Neural cell (in vitro differentiated cells): ENCODE data around the gene MYOM1. TPM values are rescaled to one million over a fixed set of nuclear protein-coding genes. Genes with fewer than 3 reads are reported as not detected.

ENCODE experiments used
- H2AFZ ChIP-seq: fragments of 200-600, 300-800 bp; sonication (generic), shearing (Covaris generic); 2 replicates; pipeline ENCODE4 v1.6.0; 2014; ENCODE audit warnings: low read depth, mild to moderate bottlenecking, antibody characterized with exemption, low read length, moderate library complexity
- H3F3A ChIP-seq: fragments of 200-600 bp; shearing (Covaris generic); 2 replicates; pipeline ENCODE4 v1.6.1; 2016; ENCODE audit warnings: mild to moderate bottlenecking, moderate library complexity, mixed read lengths, antibody characterized with exemption, low read length; ENCODE audit not compliant: insufficient read depth, poor library complexity, severe bottlenecking
- H3K27ac ChIP-seq: fragments of 200-600, 300-800 bp; sonication (generic), shearing (Covaris generic); 2 replicates; pipeline ENCODE4 v1.5.1; 2014; ENCODE audit warnings: mild to moderate bottlenecking, low read length, moderate library complexity
- H3K27me3 ChIP-seq: fragments of 300-800, 200-600 bp; sonication (generic), shearing (Covaris generic); 2 replicates; pipeline ENCODE4 v1.6.0; 2014; ENCODE audit warnings: mild to moderate bottlenecking, low read depth, low read length, moderate library complexity; ENCODE audit not compliant: insufficient read depth
- H3K36me3 ChIP-seq: fragments of 300-800, 200-600 bp; sonication (generic), shearing (Covaris generic); 2 replicates; pipeline ENCODE4 v1.5.1; 2014; ENCODE audit warnings: mild to moderate bottlenecking, antibody characterized with exemption, low read length, moderate library complexity; ENCODE audit not compliant: insufficient read depth
- H3K4me2 ChIP-seq: fragments of 300-800, 200-600 bp; sonication (generic), shearing (Covaris generic); 2 replicates; pipeline ENCODE4 v1.6.0; 2014; ENCODE audit warnings: mild to moderate bottlenecking, low read length
- H3K4me3 ChIP-seq: fragments of 300-800, 200-600 bp; sonication (generic), shearing (Covaris generic); 2 replicates; pipeline ENCODE4 v1.5.1; 2014; ENCODE audit warnings: mild to moderate bottlenecking, low read length, moderate library complexity
- H3K79me2 ChIP-seq: fragments of 200-600 bp; shearing (Covaris generic); replicated peaks from 2 replicates; pipeline ENCODE4 v1.6.0; 2014; ENCODE audit warnings: mild to moderate bottlenecking, low read length, moderate library complexity; ENCODE audit not compliant: insufficient read depth
- H3K9ac ChIP-seq: fragments of 300-800, 200-600 bp; sonication (generic), shearing (Covaris generic); 2 replicates; pipeline ENCODE4 v1.6.1; 2016; ENCODE audit warnings: mild to moderate bottlenecking, low read length, mixed read lengths
- H3K9me2 ChIP-seq: fragments of 200-600 bp; shearing (Covaris generic); 2 replicates; pipeline ENCODE4 v1.6.1; 2016; ENCODE audit warnings: mild to moderate bottlenecking, low read length, mixed read lengths; ENCODE audit not compliant: insufficient read depth
- H3K9me3 ChIP-seq: fragments of 200-600, 300-800 bp; sonication (generic), shearing (Covaris generic); 2 replicates; pipeline ENCODE4 v1.6.1; 2016; ENCODE audit warnings: mild to moderate bottlenecking, mixed run types, low read length, moderate library complexity, mixed read lengths
- H4K20me1 ChIP-seq: fragments of 200-600 bp; shearing (Covaris generic); 2 replicates; pipeline ENCODE4 v1.6.1; 2016; ENCODE audit warnings: mild to moderate bottlenecking, mixed run types; ENCODE audit not compliant: insufficient read depth
- CTCF ChIP-seq: fragments of 450-650 bp; IDR thresholded peaks from 2 replicates; pipeline ENCODE4 v1.5.1; 2014; ENCODE audit warnings: antibody characterized with exemption, mild to moderate bottlenecking, moderate library complexity; ENCODE audit not compliant: poor library complexity, severe bottlenecking
- EP300 ChIP-seq: fragments of 450-650 bp; conservative IDR thresholded peaks from 2 replicates; pipeline ENCODE4 v1.6.1; 2014; ENCODE audit warnings: antibody characterized with exemption, mild to moderate bottlenecking, moderate library complexity; ENCODE audit not compliant: poor library complexity, severe bottlenecking
- EZH2 ChIP-seq: fragments of 200-600, 300-800 bp; shearing (Covaris generic), sonication (generic); IDR thresholded peaks from 2 replicates; pipeline ENCODE4 v1.6.1; 2014; ENCODE audit warnings: antibody characterized with exemption, low read length, borderline replicate concordance, mild to moderate bottlenecking; ENCODE audit not compliant: insufficient read depth, poor library complexity, severe bottlenecking
- MXI1 ChIP-seq: fragments of 450-650 bp; conservative IDR thresholded peaks from 2 replicates; pipeline ENCODE4 v1.6.1; 2014; ENCODE audit warnings: antibody characterized with exemption, mild to moderate bottlenecking; ENCODE audit not compliant: poor library complexity, severe bottlenecking
- POLR2AphosphoS5 ChIP-seq: IDR thresholded peaks from 2 replicates; pipeline ENCODE4 v1.6.1; 2012
- RAD21 ChIP-seq: fragments of 450-650 bp; conservative IDR thresholded peaks from 2 replicates; pipeline ENCODE4 v1.6.1; 2014; ENCODE audit warnings: antibody characterized with exemption, mild to moderate bottlenecking, moderate library complexity
- REST ChIP-seq: IDR thresholded peaks from 2 replicates; pipeline ENCODE4 v1.6.1; 2012; ENCODE audit warnings: borderline replicate concordance
- SMC3 ChIP-seq: fragments of 450-650 bp; conservative IDR thresholded peaks from 2 replicates; pipeline ENCODE4 v1.6.1; 2014; ENCODE audit warnings: antibody characterized with exemption, mild to moderate bottlenecking, moderate library complexity; ENCODE audit not compliant: poor library complexity
- TAF1 ChIP-seq: IDR thresholded peaks from 2 replicates; pipeline ENCODE4 v1.6.1; 2012; ENCODE audit warnings: low read depth
- polyA plus RNA-seq: library from polyadenylated mRNA; depleted of rRNA; stranded (reverse); fragments of >200 nt; gene quantifications from 2 replicates; pipeline ENCODE4 v1.2.3, GENCODE V29; 2014

MYOM1 gene
- polyA plus RNA-seq, 1 donor from 2014 or later, result 1.7 TPM

GRCh38 chr18:3251963-3252277 is 32.2 kb upstream of the MYOM1 start:
- Histone ChIP-seq H3K4me2 (no peak overlapping the region), H3K27ac (no peak overlapping the region), H4K20me1 (no peaks in the 10 kb centered on the region), H3K9me2 (no peaks in the 10 kb centered on the region), H3K4me3 (no peak overlapping the region), H2AFZ (no peak overlapping the region), H3K36me3 (no peaks in the 10 kb centered on the region), H3K79me2 (peaks cover 27% of the 10 kb centered on the region), H3K9me3 (no peaks in the 10 kb centered on the region), H3F3A (no peaks in the 10 kb centered on the region), H3K9ac (no peak overlapping the region), H3K27me3 (no peaks in the 10 kb centered on the region)
- TF ChIP-seq CTCF (no peak), EP300 (no peak), EZH2 (no peak), TAF1 (no peak), SMC3 (no peak), RAD21 (no peak), REST (no peak), MXI1 (no peak), POLR2AphosphoS5 (no peak)

GRCh38 chr18:3251249-3251962 is 31.6 kb upstream of the MYOM1 start:
- TF ChIP-seq EP300 (no peak), MXI1 (no peak), CTCF (no peak)
- Histone ChIP-seq H3K9me2 (no peaks in the 10 kb centered on the region), H3K36me3 (no peaks in the 10 kb centered on the region), H3K4me3 (no peak overlapping the region), H3K27me3 (no peaks in the 10 kb centered on the region), H4K20me1 (no peaks in the 10 kb centered on the region), H3K4me2 (no peak overlapping the region), H3K79me2 (peaks cover 27% of the 10 kb centered on the region), H3K27ac (no peak overlapping the region), H3K9ac (no peak overlapping the region), H3K9me3 (no peaks in the 10 kb centered on the region), H3F3A (no peaks in the 10 kb centered on the region), H2AFZ (no peak overlapping the region)
